ENCODE measurements around the gene TSTD1.
"Not testable (repeated sequence)": the region's sequence is repeated elsewhere in the genome, so short reads cannot be mapped to it uniquely, and the experiment has no call there.

Gene TSTD1

DNA sequence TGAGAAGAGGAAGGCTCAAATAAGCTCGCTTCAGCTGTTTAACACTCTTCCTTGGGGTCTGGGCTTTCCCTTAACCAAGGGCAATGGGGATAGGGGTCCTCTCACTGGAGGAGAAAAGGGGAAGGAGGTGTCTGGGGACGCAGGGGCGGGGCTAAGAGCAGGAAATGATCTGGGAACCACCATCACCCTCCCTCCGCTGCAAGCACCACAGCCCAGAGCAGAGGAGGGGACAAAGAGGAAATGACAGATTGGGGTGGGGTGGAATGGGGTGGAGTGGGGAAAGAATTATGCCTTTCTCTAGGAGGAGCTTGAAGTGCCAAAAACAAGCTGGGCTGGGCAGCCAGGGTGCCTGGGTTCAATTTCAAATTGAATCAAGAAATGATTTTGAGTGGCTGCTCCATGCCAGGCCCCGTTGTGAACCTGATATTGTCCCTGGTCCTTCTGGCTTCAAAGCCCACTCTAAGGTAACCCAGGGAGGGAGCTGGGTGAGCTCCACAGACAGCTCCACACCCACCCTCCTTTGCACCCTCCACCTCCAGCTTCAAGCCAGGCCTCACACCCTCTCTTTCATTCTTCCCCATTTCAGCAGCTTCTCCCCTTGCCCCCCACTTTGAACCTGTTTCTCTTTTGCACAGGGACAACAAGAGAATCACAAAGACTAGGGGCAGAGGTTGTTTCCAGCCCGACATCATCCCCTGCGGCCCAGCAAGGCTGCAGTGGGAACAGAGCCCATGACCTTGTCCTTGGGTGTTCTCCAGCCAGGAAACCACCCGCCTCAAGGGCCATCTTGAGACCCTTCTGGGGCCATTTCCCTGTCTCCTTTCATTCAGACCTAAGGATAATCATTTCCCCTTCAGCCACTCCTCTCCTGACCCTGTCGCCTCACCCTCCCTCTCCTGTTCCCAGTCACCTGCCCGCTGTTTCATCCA lies 29.8 kb upstream of the TSTD1 start:
- peak; percentile 73 for DNase-seq

DNA sequence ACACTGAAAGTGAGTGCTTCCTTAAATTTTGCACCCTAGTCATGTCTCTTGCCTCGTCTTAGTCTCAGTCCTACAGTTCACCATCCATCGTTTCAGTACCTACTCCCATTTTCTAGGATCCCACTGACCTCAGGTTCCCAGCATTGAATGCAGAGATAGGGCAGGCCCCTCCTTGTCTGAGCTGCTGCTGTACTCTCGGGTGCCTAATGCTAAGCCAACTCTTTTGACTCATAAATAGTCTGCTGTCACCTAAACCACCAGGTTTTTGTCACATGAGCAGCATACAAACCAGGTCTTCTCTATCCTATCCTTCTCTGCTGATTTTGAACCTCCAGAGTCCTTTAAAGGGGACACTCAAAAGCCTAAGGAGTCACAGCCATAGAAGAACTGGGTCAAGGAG lies 27.9 kb upstream of the TSTD1 start:
- no peak for DNase-seq

GRCh38 chr1:161065681-161066080 lies 26.9 kb upstream of the TSTD1 start:
- not testable (repeated sequence) for DNase-seq

DNA sequence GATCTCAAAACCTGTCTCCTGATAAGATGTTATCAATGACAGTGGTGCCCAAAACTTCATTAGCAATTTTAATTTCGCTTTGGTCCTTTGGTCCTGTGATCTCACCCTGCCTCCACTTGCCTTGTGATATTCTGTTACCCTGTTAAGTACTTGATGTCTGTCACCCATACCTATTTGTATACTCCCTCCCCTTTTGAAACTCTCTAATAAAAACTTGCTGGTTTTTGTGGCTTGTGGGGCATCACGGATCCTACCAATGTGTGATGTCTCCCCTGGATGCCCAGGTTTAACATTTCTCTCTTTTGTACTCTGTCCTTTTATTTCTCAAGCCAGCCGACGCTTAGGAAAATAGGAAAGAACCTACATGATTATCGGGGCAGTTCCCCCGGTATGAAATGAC lies 25.2 kb upstream of the TSTD1 start:
- DNase-seq: not testable (repeated sequence)

- DNase-seq: no peak
Observed at GRCh38 chr1:161061419-161061818, 22.7 kb upstream of the TSTD1 start.

GRCh38 chr1:161059293-161059692 lies 20.5 kb upstream of the TSTD1 start:
- DNase-seq: no peak

DNA sequence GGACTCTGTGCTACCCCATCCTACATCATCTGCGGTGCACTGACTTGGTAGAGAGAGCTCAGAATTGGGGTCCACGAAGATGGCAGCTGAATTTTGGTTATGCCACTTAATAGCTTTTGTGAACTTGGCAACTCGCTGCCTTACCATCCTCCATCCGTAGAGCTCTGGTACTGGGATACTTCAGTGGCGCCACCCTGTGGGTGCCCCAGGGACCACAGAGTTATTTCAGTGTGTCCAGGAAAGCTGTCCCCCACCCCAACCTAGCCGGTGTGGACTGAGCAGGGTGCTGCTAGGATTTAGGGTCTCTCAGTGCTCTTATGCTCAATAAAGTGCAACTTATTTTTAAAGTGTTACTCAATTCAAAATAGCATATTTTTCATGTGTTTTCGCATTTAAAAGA lies 16.0 kb upstream of the TSTD1 start:
- DNase-seq: no peak

DNA sequence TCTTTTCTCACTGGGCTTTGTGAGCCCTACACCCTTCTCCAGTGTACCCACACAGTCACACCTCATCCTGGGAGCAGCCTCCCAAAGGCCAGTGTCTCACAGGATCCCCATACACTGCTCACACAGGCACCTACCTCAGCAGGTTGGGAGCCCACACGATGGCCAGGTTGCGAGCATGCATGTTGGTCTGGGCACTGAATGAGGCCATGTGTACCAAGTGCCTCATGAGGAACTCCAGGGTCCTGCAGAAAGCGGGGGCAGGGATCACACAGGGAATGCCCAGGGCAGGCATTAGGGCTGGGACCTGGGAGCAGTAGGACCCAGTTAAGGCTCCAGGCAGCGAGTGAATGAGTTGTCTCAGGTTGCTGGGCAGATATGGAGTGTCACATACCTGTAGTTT lies 15.5 kb upstream of the TSTD1 start:
- DNase-seq: no peak

- DNase-seq: no peak
Observed at GRCh38 chr1:161052899-161053298, 14.1 kb upstream of the TSTD1 start.

GRCh38 chr1:161051219-161051618 lies 12.5 kb upstream of the TSTD1 start:
- no peak for DNase-seq

GRCh38 chr1:161048949-161049722 lies 10.4 kb upstream of the TSTD1 start:
- no peak for DNase-seq

DNA sequence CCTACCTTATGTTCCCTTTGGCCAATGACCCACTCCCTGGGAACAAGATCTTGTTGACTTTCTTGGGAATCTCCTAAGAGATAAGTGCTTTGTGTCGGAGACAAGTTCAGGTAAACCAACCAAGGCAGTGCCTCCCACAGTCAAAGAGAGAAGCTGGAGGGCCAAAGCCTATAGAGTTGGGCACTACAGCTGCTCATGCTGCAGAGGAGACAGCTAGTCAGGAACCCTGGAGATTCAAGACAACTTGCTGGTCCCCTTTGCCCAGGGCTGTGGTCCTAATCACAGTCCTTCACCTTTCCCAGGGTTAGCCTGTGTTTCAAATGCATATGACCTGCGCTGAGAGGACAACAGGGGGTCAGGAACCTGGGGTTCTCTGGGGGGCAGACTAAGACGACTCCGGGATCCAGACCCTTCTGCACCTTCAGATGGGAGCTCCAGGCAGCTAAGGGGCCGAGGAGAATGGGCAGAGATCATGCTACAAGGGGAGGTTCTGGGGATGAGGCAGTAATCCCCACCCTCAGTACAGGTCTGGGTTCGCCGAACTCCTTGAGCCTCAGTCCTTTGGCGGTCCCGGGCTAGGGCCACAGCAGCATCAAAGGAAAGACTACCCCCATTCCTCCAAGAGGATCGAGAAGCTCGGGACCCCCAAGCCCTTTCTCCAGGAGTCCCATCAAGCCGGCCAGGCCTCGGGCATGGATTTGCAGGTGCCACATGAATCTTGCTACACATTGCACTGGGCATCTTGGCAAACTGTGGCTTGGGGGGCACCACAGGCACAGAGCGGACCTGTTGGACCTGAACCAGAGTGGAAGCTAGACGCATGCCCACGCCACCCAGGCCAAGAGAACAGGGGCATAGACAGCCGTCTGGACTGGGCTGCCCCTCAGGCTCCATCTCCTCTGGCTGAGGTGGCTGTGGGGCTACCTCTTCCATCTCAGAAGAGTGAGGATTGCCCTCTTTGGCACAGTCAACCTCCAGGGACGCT lies 9.0 kb upstream of the TSTD1 start:
- DNase-seq: no peak

DNA sequence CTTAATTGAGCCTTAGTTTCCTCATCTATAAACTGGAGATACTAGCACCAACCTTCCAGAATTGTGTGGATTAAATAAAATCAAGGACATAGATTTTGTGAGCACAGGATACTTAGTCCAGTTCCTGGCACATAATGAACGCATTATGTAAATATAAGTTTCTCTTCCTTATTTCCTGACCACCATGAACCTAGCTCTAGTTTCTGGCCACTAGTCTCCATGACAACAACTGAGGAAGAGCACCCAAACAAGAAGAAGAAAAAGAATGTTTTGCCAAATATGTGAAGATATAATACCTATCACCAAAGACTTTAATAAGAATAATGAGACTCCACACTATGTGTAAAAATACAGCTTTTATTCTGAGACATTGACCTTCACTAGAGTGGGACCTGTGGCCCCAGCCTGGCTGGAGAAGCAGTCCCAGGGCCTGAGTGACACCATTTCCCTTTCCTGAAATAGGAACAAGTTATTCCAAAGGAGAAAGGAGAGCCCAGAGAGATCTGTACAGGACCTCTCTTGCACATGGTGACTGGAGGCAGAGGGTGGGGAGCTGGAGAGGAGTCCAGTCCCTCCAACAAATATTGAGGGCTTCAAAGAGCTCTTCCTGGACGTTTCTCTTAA lies 8.0 kb upstream of the TSTD1 start:
- no peak for DNase-seq

- peak; percentile 84 for DNase-seq
Observed at GRCh38 chr1:161045736-161046604, 7.2 kb upstream of the TSTD1 start, which contains the start of gene USF1. USF1 (minus strand) TSS chr1:161045977; CDS start chr1:161043275, 2,702 bp downstream.

DNA sequence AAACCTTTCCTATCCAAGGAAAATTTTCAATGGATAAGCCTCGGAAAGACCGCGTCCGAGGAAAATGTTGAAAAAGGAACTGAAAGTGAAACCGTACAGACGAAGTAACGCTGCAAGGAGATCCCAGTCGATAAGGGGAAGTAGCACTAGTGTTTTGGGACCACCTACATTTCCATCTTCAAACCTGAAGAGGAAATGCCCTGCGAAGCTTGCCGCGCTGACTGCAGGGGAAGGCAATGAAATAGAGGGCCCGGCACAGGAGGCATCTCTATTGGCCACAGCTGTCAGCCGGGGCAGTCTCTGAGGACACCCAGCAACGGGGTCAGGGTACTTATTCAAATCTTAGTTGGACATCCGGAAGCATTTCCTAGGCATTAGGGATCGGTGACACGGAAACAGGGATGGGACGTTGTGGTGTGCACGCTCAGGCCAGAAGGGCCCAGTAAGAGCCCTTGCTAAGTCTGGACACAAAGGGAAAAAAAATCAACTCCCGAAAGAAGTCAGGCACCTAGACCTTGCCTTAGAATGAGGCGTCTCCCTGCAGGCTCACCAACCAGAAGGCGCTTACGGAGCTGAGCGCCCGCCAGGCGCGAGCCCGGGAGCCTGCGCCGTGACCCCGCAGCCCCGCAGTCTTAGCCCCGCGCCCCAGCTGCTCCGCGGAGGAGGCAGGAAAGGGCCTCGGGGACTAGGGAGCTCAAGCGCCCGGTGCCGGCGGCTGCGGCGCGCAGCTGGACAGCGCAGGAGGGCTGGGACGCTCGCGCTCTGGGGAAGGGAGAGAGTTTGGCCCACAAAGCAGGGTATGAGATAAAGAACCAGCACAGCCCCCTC lies 6.4 kb upstream of the TSTD1 start:
- DNase-seq: peak; percentile 37

DNA sequence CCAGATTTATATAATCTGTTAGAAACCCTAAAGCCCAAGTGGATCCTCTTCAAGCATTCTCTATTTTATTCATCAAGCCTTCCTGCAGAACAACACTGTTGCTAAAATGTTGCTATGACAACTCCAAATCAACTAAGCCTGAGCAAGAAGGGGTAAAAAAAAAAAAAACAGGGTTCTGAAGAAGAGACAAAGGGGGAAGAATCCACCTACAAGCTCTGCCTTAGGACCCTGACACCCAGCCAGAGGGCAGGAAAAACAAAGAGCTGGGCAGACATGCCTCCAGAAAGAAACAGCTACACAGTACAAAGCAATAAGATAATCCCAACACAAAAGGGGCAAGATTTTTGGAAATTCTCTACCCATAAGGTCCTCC lies 5.8 kb upstream of the TSTD1 start:
- no peak for DNase-seq

DNA sequence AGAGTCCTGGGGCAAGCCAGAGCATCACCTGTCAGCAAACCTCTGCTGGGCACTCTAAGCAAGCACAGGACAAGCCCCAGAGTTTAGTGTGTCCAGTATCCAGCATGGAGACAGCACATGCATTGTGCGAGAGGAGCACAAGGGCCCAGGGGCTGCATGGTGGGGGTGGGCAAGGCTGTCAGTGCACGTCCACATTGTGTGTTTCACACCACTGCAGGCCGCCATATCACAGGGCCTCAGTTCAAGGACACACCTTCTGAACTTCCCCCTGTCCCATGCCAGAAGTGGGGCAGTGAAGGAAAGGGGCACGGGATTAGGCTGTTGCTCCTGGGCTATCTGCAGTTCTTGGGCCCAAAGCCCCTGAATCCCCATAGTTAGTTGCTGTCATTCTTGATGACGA lies 782 bp upstream of the TSTD1 start:
- DNase-seq: no peak

DNA sequence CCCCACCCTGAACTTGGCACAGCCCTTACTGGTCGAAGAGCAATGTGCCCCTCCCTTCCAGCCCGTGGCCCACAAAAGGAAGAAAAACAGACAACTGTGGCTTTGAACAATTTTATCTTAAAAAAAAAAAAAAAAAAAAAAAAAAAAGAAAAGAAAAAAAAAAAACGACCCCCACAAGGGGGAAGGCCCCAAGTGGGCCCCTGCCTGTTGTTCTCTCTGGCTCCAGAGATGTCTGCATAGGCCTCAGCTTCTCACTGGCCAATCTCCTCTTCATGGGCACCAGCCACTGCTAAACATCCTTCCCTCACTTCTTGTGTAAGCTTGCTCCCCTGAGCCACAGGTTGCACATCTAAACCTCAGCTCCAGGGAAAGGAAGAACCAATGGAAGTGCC lies 386 bp upstream of the TSTD1 start:
- no peak for DNase-seq

DNA sequence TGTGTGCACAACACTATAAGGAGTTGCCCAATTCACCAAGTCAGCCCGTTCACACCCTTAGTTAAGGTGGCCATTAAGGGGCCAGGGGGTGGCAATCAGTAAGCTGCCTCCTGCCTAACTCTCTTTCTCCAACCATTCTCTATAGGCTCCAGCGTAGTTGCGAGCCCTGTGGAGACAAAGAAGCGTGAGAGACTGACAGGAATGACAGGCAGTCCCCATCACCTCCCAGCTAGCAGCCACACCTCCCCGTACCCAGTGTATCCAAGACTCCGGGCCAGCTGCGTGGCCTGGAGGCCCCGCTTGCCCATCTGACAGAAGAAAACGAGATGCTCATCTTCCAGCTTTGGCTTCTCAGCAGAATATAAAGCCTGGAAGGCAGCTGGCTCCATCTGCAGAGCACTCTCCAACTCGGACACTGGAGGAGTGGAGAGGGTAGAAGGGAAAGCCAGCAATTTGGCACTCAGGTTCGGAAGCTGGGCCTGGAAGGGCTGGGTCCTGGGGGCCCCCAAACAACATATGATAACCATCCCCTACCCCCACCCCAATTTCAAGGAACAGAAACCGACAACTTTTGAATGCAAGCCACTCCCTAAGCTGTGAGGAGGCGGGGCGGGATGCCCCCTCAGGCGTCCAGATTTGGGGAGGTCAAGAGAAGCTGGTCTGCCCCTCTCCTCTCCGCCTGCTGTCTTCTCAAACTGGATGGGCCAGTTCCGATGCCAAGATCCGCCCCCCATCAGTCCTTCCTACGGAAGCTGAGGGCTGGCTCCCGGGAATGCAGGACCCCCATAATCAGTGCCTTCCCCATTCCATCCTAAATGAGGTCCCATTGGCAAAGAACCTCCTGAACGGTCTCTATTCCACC lies 872 bp downstream of the TSTD1 start:
- no peak for DNase-seq
